A549 (cell line): ENCODE data around the gene PTPRCAP.

Source experiments
- BHLHE40 ChIP-seq: IDR thresholded peaks from 2 replicates; pipeline ENCODE4 v1.6.1; 2012; ENCODE audit warnings: low read depth, low read length, inconsistent platforms
- CTCF ChIP-seq: fragments of >200 bp; sonication (Bioruptor Twin); formaldehyde crosslinking; IDR thresholded peaks from 3 replicates; pipeline ENCODE4 v1.5.1; 2016
- ESRRA ChIP-seq: fragments of 150-350 bp; IDR thresholded peaks from 2 replicates; pipeline ENCODE4 v1.6.1; 2014; ENCODE audit warnings: mild to moderate bottlenecking, low read length, borderline replicate concordance
- GATA3 ChIP-seq: IDR thresholded peaks from 2 replicates; pipeline ENCODE4 v1.6.1; 2012; ENCODE audit warnings: borderline replicate concordance
- MAX ChIP-seq: IDR thresholded peaks from 2 replicates; pipeline ENCODE4 v1.6.1; 2012
- POLR2A ChIP-seq: IDR thresholded peaks from 2 replicates; pipeline ENCODE4 v1.6.1; 2012; ENCODE audit warnings: mild to moderate bottlenecking, low read length
- SMC3 ChIP-seq: fragments of >200 bp; sonication (Bioruptor Twin); formaldehyde crosslinking; IDR thresholded peaks from 3 replicates; pipeline ENCODE4 v1.6.1; 2018; ENCODE audit warnings: inconsistent platforms
- TF ChIP-seq, protein P1 (sequence below): fragments of 450-650 bp; IDR thresholded peaks from 2 replicates; pipeline ENCODE4 v1.6.1; 2014; ENCODE audit warnings: antibody characterized with exemption

DNA sequence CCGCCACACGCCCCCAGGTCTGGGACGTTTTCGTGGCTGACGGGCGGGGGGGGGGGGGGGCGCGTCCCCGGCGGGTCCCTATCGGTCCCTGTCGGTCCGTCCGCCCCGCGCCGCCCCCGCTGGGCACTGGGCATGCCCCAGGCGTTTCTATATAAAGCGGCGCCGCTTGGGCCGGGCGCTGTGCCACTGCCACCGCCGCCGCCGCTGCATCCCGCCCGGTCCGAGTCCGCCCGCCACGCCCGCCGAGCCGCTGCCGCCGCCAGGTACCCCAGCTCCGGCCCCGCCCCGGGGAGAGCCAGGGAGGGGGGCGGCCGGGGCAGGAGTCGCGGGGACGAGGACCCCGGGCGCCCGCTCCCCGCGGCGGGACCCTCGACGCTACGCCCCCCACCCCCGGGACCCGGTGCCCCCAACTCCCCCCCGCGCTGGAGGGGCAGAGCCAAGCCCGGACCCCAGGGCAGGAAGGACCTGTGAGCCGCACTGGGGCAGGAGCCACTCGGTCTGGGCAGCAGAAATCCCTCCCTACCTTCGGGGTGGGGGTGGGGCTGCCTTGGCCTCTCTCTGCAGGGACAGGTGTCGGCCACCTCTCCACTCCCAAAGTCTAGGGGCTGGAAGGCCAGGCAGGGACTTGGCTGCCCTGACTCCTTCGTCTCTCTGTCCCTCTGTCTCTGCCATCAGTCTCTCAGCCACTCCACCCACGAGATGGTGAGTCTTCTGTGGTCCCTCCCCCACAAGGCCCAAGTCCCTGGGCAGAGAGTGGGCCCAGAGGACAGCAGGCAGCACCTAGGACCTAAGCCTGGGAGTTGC lies 21.8 kb downstream of the PTPRCAP start, which contains the start of gene CARNS1:
- no peak for TF ChIP-seq ESRRA
- no peak for TF ChIP-seq SMC3
- TF ChIP-seq CTCF: no peak
- TF ChIP-seq, protein P1, sequence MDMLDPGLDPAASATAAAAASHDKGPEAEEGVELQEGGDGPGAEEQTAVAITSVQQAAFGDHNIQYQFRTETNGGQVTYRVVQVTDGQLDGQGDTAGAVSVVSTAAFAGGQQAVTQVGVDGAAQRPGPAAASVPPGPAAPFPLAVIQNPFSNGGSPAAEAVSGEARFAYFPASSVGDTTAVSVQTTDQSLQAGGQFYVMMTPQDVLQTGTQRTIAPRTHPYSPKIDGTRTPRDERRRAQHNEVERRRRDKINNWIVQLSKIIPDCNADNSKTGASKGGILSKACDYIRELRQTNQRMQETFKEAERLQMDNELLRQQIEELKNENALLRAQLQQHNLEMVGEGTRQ: no peak
- TF ChIP-seq GATA3: no peak
- no peak for TF ChIP-seq BHLHE40
- TF ChIP-seq MAX: no peak
- TF ChIP-seq POLR2A: no peak
